Adrenal gland (tissue), 12 donors: ENCODE results near the gene ZRANB1. TPM values are rescaled to one million over a fixed set of nuclear protein-coding genes. Genes with fewer than 3 reads are reported as not detected.

Experiments used
- DNase-seq, 7 donors: peaks; one replicate each; pipeline ENCODE4 v3.0.0-alpha.2; 2019 to 2020
- H3K27ac ChIP-seq, 5 donors: fragments of 200-600 bp; sonication (generic) in 4 of 5; 1 replicate in 3 of 5; 2 replicates in 2 of 5; pipeline versions ENCODE4 v1.5.1 to v1.8.0; 2016 to 2020; ENCODE audit warnings: mild to moderate bottlenecking in 1 of 5
- H3K27me3 ChIP-seq: fragments of 200-600 bp; 2 replicates; pipeline ENCODE4 v1.8.0; 2021
- H3K36me3 ChIP-seq, 2 donors: fragments of 200-600 bp; replicated peaks in 1 of 2; 1 replicate in 1 of 2; 2 replicates in 1 of 2; pipeline versions ENCODE4 v1.5.1 to v1.8.0; 2018 to 2022
- H3K4me1 ChIP-seq, 2 donors: fragments of 200-600 bp; replicated peaks in 1 of 2; 1 replicate in 1 of 2; 2 replicates in 1 of 2; pipeline versions ENCODE4 v1.5.1 to v1.8.0; 2018 to 2021
- H3K4me3 ChIP-seq, 4 donors: fragments of 200-600 bp; sonication (generic) in 3 of 4; one replicate each; pipeline ENCODE4 v1.5.1; 2016 to 2018
- H3K9me3 ChIP-seq, 3 donors: fragments of 200-600 bp; sonication (generic) in 1 of 3; replicated peaks in 1 of 3; 1 replicate in 2 of 3; 2 replicates in 1 of 3; pipeline versions ENCODE4 v1.5.1 to v1.8.0; 2016 to 2021
- CTCF ChIP-seq, 6 experiments: fragments of 450-650 bp in 4 of 6; fragments of 200-600 bp in 2 of 6; sonication (generic) in 1 of 6; IDR thresholded peaks; 1 replicate in 5 of 6; 2 replicates in 1 of 6; pipeline versions ENCODE4 v1.5.1 to v1.8.0; 2016 to 2021; ENCODE audit warnings: antibody characterized with exemption in 6 of 6, mild to moderate bottlenecking in 2 of 6, moderate library complexity in 1 of 6
- POLR2A ChIP-seq, 2 donors: fragments of 450-650 bp; IDR thresholded peaks; one replicate each; pipeline ENCODE4 v1.6.1; 2017; ENCODE audit warnings: antibody characterized with exemption in 2 of 2, mild to moderate bottlenecking in 2 of 2, moderate library complexity in 1 of 2
- WGBS, 4 donors: extraction: QIAGEN DNeasy Blood & Tissue Kit in 2 of 4; methylation state at CpG; one replicate each; pipeline versions ENCODE4 v1.1.5 to v1.1.7; 2013 to 2017; 5-methylcytosine and 5-hydroxymethylcytosine counted together
- intact Hi-C, 2 donors: fragments of 100-400 bp; cut with DNase I; formaldehyde crosslinking; loops; one replicate each; pipeline versions ENCODE4 v1.14.1 to v1.15.0; 2022 to 2023
- polyA plus RNA-seq, 3 donors: library from polyadenylated mRNA; stranded (reverse); fragments of 200-250 nt in 2 of 3; fragments of 350-450 nt in 1 of 3; fragmentation: Illumina TruSeq in 1 of 3; extraction: RNeasy Lipid Tissue Mini Kit (QIAGEN cat#74804) in 1 of 3; gene quantifications; one replicate each; pipeline ENCODE4 v1.2.3, GENCODE V29; 2013 to 2014
- total RNA-seq, 9 donors: library from RNA; depleted of rRNA in 4 of 9; stranded (reverse); fragments of >200 nt in 4 of 9; fragments of 120-200 nt in 1 of 9; fragmentation: NEBNext Ultra II Directional in 1 of 9; extraction: Animal tissue kit (Norgen Biotek cat#: 25700) in 1 of 9; gene quantifications; one replicate each; pipeline versions ENCODE4 v1.1.0 to v1.2.4, GENCODE V29; 2013 to 2023
- donor health status: healthy with polysubstance abuse.
- donor health status: Bipolar disorder and iron deficiency.
- donor health status: DM: yes; HTN: yes; CAD: no.
- donor health status: DM: no; HTN: no; CAD: no.
- donor health status: DM: no; HTN: no; CAD: no.
- donor health status: DM: yes; HTN: yes; CAD: no.

The ZRANB1 gene
- total and polyA plus RNA-seq, 12 donors: 20.2 to 64.7 (median 38.0) TPM

- H3K4me1 ChIP-seq: peaks cover 10 to 42% of the 10 kb centered on the region in 2 donors
- peak in 1 of 7 donors; percentile 62 for DNase-seq
- H3K27ac ChIP-seq: peak overlapping the region; percentile 92 to 99 (median 97)
- 18 to 21% (median 20%) methylated on average over 15 of the region's 15 CpGs for WGBS, 4 donors
- intact Hi-C loops: no loop called here
- no peaks in the 10 kb centered on the region for H3K27me3 ChIP-seq
- H3K4me3 ChIP-seq: peak overlapping the region; percentile 72 to 97 (median 89)
- no peaks in the 10 kb centered on the region for H3K9me3 ChIP-seq
- TF ChIP-seq POLR2A (IDR thresholded peaks at IDR 0.05) (no peak), CTCF (IDR thresholded peaks at IDR 0.05) (no peak)
- H3K36me3 ChIP-seq: peaks cover 0 to 4% of the 10 kb centered on the region in 2 donors
Observed at GRCh38 chr10:124918191-124918830, 23.6 kb upstream of the ZRANB1 start.

GRCh38 chr10:124918906-124919305 is 23.0 kb upstream of the ZRANB1 start:
- no peak for TF ChIP-seq CTCF (IDR thresholded peaks at IDR 0.05)
- DNase-seq: no peak
- intact Hi-C loops: no loop called here
- Histone ChIP-seq H3K27ac (peak overlapping the region in 3 of 5 donors; percentile 93 to 99 (median 97)), H3K4me1 (peaks cover 10 to 44% of the 10 kb centered on the region in 2 donors), H3K4me3 (peak overlapping the region in 1 of 4 donors; percentile 97), H3K9me3 (no peaks in the 10 kb centered on the region), H3K36me3 (peaks cover 0 to 4% of the 10 kb centered on the region in 2 donors), H3K27me3 (no peaks in the 10 kb centered on the region)
- 58 to 71% (median 62%) methylated on average over 3 of the region's 3 CpGs for WGBS, 4 donors

- H3K27me3 ChIP-seq: no peaks in the 10 kb centered on the region
- WGBS, 4 donors: 43 to 76% (median 50%) methylated on average over 1 of the region's 1 CpG
- no peaks in the 10 kb centered on the region for H3K9me3 ChIP-seq
- DNase-seq: no peak
- peaks cover 18 to 59% of the 10 kb centered on the region in 2 donors for H3K4me1 ChIP-seq
- H3K4me3 ChIP-seq: no peak overlapping the region
- peaks cover 0 to 4% of the 10 kb centered on the region in 2 donors for H3K36me3 ChIP-seq
- TF ChIP-seq POLR2A (IDR thresholded peaks at IDR 0.05) (no peak), CTCF (IDR thresholded peaks at IDR 0.05) (no peak)
- intact Hi-C loops: loop anchor here in 1 of 2 donors (10.0 kb wide), 1 partner anchor 54 kb away; no protein-coding TSS in a partner anchor
- H3K27ac ChIP-seq: no peak overlapping the region
Observed at GRCh38 chr10:124921261-124921660, 20.7 kb upstream of the ZRANB1 start.

GRCh38 chr10:124923684-124924083 is 18.2 kb upstream of the ZRANB1 start:
- no peak for DNase-seq
- intact Hi-C loops: loop anchor here in 1 of 2 donors (10.0 kb wide), 1 partner anchor 51 kb away; no protein-coding TSS in a partner anchor
- Histone ChIP-seq H3K27me3 (no peaks in the 10 kb centered on the region), H3K27ac (no peak overlapping the region), H3K36me3 (peaks cover 0 to 4% of the 10 kb centered on the region in 2 donors), H3K9me3 (no peaks in the 10 kb centered on the region), H3K4me1 (peaks cover 15 to 55% of the 10 kb centered on the region in 2 donors), H3K4me3 (no peak overlapping the region)
- TF ChIP-seq POLR2A (IDR thresholded peaks at IDR 0.05) (no peak), CTCF (IDR thresholded peaks at IDR 0.05) (no peak)
- WGBS, 4 donors: 93 to 99% (median 96%) methylated on average over 5 of the region's 5 CpGs
